Measurements from ENCODE around the gene EEFSEC.

- no peak for TF ChIP-seq CTCF (IDR thresholded peaks at IDR 0.05)
- no peak for TF ChIP-seq POLR2A (IDR thresholded peaks at IDR 0.05; ENCODE audit: low read depth)
These were observed 177.0 kb downstream of the EEFSEC start for GRCh38 chr3:128330214-128330842.
